Nephron progenitor cell (in vitro differentiated cells): ENCODE measurements around the gene DYNC2H1.
"Not testable (repeated sequence)": the region's sequence is repeated elsewhere in the genome, so short reads cannot be mapped to it uniquely, and the experiment has no call there.

Source experiments
- DNase-seq: peaks from one replicate; pipeline ENCODE4 v3.0.0; 2021
- H3K27ac Mint-ChIP-seq: 2 replicates; pipeline ENCODE4 v1.8.0; 2021; ENCODE audit warnings: mild to moderate bottlenecking, moderate library complexity, mixed read lengths
- H3K27me3 Mint-ChIP-seq: 2 replicates; pipeline ENCODE4 v1.8.0; 2021; ENCODE audit warnings: mild to moderate bottlenecking, low read depth, mixed read lengths; ENCODE audit not compliant: poor library complexity
- H3K36me3 Mint-ChIP-seq: 2 replicates; pipeline ENCODE4 v1.8.0; 2021; ENCODE audit warnings: low read depth, mixed read lengths
- H3K4me1 Mint-ChIP-seq: 2 replicates; pipeline ENCODE4 v1.8.0; 2021; ENCODE audit warnings: mixed read lengths
- H3K4me3 Mint-ChIP-seq: 2 replicates; pipeline ENCODE4 v1.8.0; 2021; ENCODE audit warnings: mild to moderate bottlenecking, moderate library complexity, mixed read lengths
- H3K9me3 Mint-ChIP-seq: 2 replicates; pipeline ENCODE4 v1.8.0; 2021; ENCODE audit warnings: mild to moderate bottlenecking, moderate library complexity, mixed read lengths
- TF ChIP-seq, protein P1 (sequence below): fragments of 200-600 bp; sonication (generic); IDR thresholded peaks from 2 replicates; pipeline ENCODE4 v1.5.0; 2021; ENCODE audit warnings: antibody characterized with exemption

DYNC2H1 gene

DNA sequence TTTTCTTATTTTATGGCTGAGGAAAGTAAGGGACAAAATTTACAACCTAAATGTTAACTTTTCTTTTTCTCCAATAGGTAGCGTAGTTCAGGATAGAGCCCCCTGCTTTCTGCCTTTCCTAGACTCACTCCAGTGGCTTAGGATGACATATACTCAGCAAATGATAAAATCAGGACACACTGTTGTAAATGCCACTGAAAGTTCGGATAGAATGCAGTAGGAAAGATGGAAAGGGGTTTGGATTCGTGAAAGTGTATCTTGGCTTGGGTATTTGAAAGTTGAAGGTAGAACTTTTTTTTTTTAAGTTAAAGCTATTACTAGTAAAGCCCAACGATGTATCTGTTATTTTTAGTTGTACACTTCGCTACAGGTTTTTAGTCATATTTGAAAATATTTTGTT, 2.2 kb downstream of the DYNC2H1 start:
- Mint-ChIP-seq H3K4me3 (peak overlapping the region; percentile 97), H3K9me3 (no peaks in the 10 kb centered on the region), H3K27ac (no peak overlapping the region), H3K4me1 (peaks cover 39% of the 10 kb centered on the region), H3K36me3 (peaks cover 26% of the 10 kb centered on the region), H3K27me3 (no peaks in the 10 kb centered on the region)
- TF ChIP-seq, protein P1, sequence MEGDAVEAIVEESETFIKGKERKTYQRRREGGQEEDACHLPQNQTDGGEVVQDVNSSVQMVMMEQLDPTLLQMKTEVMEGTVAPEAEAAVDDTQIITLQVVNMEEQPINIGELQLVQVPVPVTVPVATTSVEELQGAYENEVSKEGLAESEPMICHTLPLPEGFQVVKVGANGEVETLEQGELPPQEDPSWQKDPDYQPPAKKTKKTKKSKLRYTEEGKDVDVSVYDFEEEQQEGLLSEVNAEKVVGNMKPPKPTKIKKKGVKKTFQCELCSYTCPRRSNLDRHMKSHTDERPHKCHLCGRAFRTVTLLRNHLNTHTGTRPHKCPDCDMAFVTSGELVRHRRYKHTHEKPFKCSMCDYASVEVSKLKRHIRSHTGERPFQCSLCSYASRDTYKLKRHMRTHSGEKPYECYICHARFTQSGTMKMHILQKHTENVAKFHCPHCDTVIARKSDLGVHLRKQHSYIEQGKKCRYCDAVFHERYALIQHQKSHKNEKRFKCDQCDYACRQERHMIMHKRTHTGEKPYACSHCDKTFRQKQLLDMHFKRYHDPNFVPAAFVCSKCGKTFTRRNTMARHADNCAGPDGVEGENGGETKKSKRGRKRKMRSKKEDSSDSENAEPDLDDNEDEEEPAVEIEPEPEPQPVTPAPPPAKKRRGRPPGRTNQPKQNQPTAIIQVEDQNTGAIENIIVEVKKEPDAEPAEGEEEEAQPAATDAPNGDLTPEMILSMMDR: no peak
- DNase-seq: no peak

DNA sequence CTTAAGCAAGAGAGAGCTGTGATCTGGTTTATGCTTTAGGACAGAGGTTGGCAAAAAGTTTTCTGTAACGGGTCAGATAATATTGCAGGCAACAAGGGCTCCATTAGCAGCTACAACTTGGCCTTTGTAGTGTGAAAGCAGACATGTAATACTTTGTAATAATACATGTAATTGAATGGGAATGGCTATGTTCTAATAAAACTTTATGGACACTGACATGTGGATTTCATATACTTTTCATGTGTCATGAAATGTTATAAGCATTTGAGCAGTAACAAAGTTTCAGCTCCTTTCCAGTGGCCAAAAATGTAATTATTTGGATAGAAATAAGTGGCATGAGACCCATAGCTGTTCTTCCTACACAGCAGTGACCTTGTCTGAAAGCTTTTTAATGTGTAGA, 3.1 kb downstream of the DYNC2H1 start:
- peaks cover 39% of the 10 kb centered on the region for H3K4me1 Mint-ChIP-seq
- peaks cover 27% of the 10 kb centered on the region for H3K36me3 Mint-ChIP-seq
- no peaks in the 10 kb centered on the region for H3K9me3 Mint-ChIP-seq
- no peak for DNase-seq
- no peak overlapping the region for H3K27ac Mint-ChIP-seq
- H3K27me3 Mint-ChIP-seq: no peaks in the 10 kb centered on the region
- H3K4me3 Mint-ChIP-seq: peak overlapping the region; percentile 97
- TF ChIP-seq, protein P1: no peak

DNA sequence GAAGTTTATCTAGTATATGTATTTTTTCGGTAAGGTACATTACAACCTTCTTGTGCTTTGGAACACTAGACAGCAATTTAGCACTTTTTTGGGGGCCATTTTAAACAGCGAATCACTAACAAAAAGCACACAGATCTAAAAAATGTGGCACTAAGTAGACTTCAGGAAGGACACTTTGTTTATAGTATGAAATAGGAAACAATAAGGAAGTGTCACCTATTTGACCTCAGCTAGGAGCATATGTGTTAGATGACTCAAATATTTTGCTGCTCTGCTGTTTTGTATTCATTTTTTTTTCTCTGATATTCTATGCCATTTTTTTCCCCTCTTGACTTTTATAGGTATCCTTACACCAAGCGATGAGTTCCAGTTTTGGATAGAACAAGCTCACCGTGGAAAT, 5.6 kb downstream of the DYNC2H1 start:
- Mint-ChIP-seq H3K27me3 (no peaks in the 10 kb centered on the region), H3K36me3 (peaks cover 39% of the 10 kb centered on the region), H3K27ac (no peak overlapping the region), H3K9me3 (no peaks in the 10 kb centered on the region), H3K4me3 (no peak overlapping the region), H3K4me1 (peaks cover 30% of the 10 kb centered on the region)
- TF ChIP-seq, protein P1: no peak
- no peak for DNase-seq

DNA sequence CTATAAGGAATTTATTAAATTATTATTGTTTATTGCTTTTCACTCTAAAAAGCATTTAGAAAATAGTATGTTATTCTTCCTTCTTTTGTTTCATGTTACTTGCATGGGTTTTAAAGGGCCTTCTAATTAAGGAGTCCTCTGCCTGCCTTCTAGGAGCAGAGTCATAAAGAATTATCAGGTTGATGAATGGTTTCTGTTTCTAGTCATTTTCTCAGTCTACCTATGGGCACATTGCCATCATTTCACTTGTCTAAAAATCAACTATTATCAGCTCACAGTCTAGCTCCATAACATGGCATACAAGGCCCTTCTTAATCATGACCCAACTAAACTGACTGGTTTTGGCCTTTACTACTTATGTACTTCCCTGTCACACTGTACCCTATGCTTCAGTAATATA, 16.2 kb downstream of the DYNC2H1 start:
- Mint-ChIP-seq H3K9me3 (no peaks in the 10 kb centered on the region), H3K36me3 (peaks cover 53% of the 10 kb centered on the region), H3K27me3 (no peaks in the 10 kb centered on the region), H3K4me3 (no peak overlapping the region), H3K27ac (no peak overlapping the region), H3K4me1 (no peaks in the 10 kb centered on the region)
- DNase-seq: no peak
- TF ChIP-seq, protein P1: no peak

DNA sequence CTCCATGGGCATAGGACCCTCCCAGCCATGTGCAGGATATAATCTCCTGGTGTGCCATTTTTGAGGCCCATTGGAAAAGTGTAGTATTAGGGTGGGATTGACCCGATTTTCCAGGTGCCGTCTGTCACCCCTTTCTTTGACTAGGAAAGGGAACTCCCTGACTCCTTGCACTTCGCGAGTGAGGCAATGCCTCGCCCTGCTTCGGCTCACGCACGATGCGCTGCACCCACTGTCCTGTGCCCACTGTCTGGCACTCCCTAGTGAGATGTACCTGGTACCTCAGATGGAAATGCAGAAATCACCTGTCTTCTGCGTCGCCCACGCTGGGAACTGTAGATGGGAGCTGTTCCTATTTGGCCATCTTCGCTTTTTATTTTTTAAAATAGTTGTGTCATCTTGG, 32.8 kb downstream of the DYNC2H1 start:
- not testable (repeated sequence) for DNase-seq, H3K27ac Mint-ChIP-seq, H3K4me3 Mint-ChIP-seq, H3K4me1 Mint-ChIP-seq, H3K27me3 Mint-ChIP-seq
- Mint-ChIP-seq H3K9me3 (peaks cover 31% of the 10 kb centered on the region), H3K36me3 (peaks cover 58% of the 10 kb centered on the region)

DNA sequence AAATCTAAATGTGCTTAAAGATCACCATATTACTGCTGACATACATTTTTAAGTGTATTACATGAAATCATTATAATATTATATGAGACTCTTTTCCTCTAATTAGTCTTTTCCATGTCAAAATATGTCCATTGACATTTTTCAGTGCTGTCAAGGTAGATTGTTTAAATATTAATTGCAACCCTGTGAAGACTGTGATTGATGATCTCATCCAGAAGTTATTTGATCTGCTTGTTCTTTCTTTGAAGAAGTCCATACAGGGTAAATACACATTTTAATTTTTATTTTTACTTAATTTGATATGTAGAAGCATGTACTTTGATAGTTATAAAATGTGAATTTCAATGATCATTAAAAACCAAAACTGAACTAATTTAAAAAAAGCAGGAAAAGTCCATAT, 38.4 kb downstream of the DYNC2H1 start:
- no peak overlapping the region for H3K27ac Mint-ChIP-seq
- TF ChIP-seq, protein P1: no peak
- no peak overlapping the region for H3K4me3 Mint-ChIP-seq
- H3K9me3 Mint-ChIP-seq: no peaks in the 10 kb centered on the region
- no peak for DNase-seq
- H3K27me3 Mint-ChIP-seq: no peaks in the 10 kb centered on the region
- no peaks in the 10 kb centered on the region for H3K4me1 Mint-ChIP-seq
- peaks cover 27% of the 10 kb centered on the region for H3K36me3 Mint-ChIP-seq
